OCI-LY1 (cell line): ENCODE results near the gene HOXB7.

Experiments
- H2AFZ ChIP-seq: fragments of 200-600 bp; sonication (generic), shearing (Covaris generic); 2 replicates; pipeline ENCODE4 v1.6.0; 2014; ENCODE audit warnings: antibody characterized with exemption, mild to moderate bottlenecking, low read length
- H3F3A ChIP-seq: fragments of 200-600 bp; sonication (generic), shearing (Covaris generic); 2 replicates; pipeline ENCODE4 v1.6.0; 2014; ENCODE audit warnings: mild to moderate bottlenecking, antibody characterized with exemption, low read length, moderate library complexity; ENCODE audit not compliant: insufficient read depth
- H3K27ac ChIP-seq: fragments of 200-600 bp; sonication (generic); 2 replicates; pipeline ENCODE4 v1.5.1; 2014; ENCODE audit warnings: low read length, mixed run types, mild to moderate bottlenecking, low read depth; ENCODE audit not compliant: poor library complexity, severe bottlenecking
- H3K27me3 ChIP-seq: fragments of 200-600 bp; sonication (generic); 2 replicates; pipeline ENCODE4 v1.6.0; 2014; ENCODE audit warnings: antibody characterized with exemption, mild to moderate bottlenecking, low read length, moderate library complexity; ENCODE audit not compliant: insufficient read depth
- H3K36me3 ChIP-seq: fragments of 200-600 bp; sonication (generic); 2 replicates; pipeline ENCODE4 v1.6.1; 2014; ENCODE audit warnings: mild to moderate bottlenecking, antibody characterized with exemption, low read length, moderate library complexity, mixed read lengths; ENCODE audit not compliant: insufficient read depth
- H3K4me1 ChIP-seq: fragments of 200-600 bp; sonication (generic); 2 replicates; pipeline ENCODE4 v1.5.1; 2014; ENCODE audit warnings: mild to moderate bottlenecking, low read length, moderate library complexity; ENCODE audit not compliant: insufficient read depth, severe bottlenecking
- H3K4me2 ChIP-seq: fragments of 200-600 bp; sonication (generic), shearing (Covaris generic); 2 replicates; pipeline ENCODE4 v1.6.1; 2014; ENCODE audit warnings: low read length
- H3K4me3 ChIP-seq: fragments of 200-600 bp; sonication (generic); 2 replicates; pipeline ENCODE4 v1.5.1; 2014; ENCODE audit warnings: low read length, low read depth, mild to moderate bottlenecking, mixed read lengths; ENCODE audit not compliant: poor library complexity, severe bottlenecking
- H3K79me2 ChIP-seq: fragments of 200-600 bp; shearing (Covaris generic); 2 replicates; pipeline ENCODE4 v1.6.1; 2016; ENCODE audit warnings: mixed run types, low read length, mixed read lengths; ENCODE audit not compliant: insufficient read depth
- H3K9ac ChIP-seq: fragments of 200-600 bp; sonication (generic), shearing (Covaris generic); 2 replicates; pipeline ENCODE4 v1.6.1; 2014; ENCODE audit warnings: mild to moderate bottlenecking, low read length, mixed read lengths
- H3K9me2 ChIP-seq: fragments of 200-600 bp; sonication (generic), shearing (Covaris generic); 2 replicates; pipeline ENCODE4 v1.6.1; 2014; ENCODE audit warnings: low read depth, mild to moderate bottlenecking, low read length, mixed read lengths
- H3K9me3 ChIP-seq: fragments of 200-600 bp; shearing (Covaris generic); 2 replicates; pipeline ENCODE4 v1.6.1; 2014; ENCODE audit warnings: low read length, mixed read lengths
- H4K20me1 ChIP-seq: fragments of 200-600 bp; sonication (generic), shearing (Covaris generic); 2 replicates; pipeline ENCODE4 v1.6.0; 2016; ENCODE audit warnings: mild to moderate bottlenecking, low read length; ENCODE audit not compliant: insufficient read depth
- CTCF ChIP-seq: fragments of 200-600 bp; sonication (generic), shearing (Covaris generic); IDR thresholded peaks from 2 replicates; pipeline ENCODE4 v1.5.1; 2017; ENCODE audit warnings: mild to moderate bottlenecking, antibody characterized with exemption, low read length, moderate library complexity, mixed read lengths
- EZH2 ChIP-seq: fragments of 200-600 bp; sonication (generic), shearing (Covaris generic); IDR thresholded peaks from 2 replicates; pipeline ENCODE4 v1.8.0; 2017; ENCODE audit warnings: borderline replicate concordance, mixed run types, mild to moderate bottlenecking, antibody characterized with exemption, low read length, moderate library complexity, mixed read lengths

The HOXB7 gene

GRCh38 chr17:48571826-48572417, 38.9 kb downstream of the HOXB7 start:
- Histone ChIP-seq H3K9me2 (no peaks in the 10 kb centered on the region), H3K36me3 (no peaks in the 10 kb centered on the region), H3K27ac (no peak overlapping the region), H3F3A (no peaks in the 10 kb centered on the region), H3K4me3 (no peak overlapping the region), H2AFZ (no peak overlapping the region), H3K9me3 (no peaks in the 10 kb centered on the region), H3K4me2 (no peak overlapping the region), H3K27me3 (no peaks in the 10 kb centered on the region; the same call in 1 of the 2 replicates), H3K9ac (no peak overlapping the region), H4K20me1 (no peaks in the 10 kb centered on the region), H3K79me2 (no peaks in the 10 kb centered on the region), H3K4me1 (no peaks in the 10 kb centered on the region)
- TF ChIP-seq CTCF (no peak), EZH2 (no peak)

- no peak for TF ChIP-seq EZH2
- no peak for TF ChIP-seq CTCF
- no peaks in the 10 kb centered on the region for H4K20me1 ChIP-seq
- H3F3A ChIP-seq = no peaks in the 10 kb centered on the region
- no peak overlapping the region for H3K9ac ChIP-seq
- no peaks in the 10 kb centered on the region for H3K4me1 ChIP-seq
- no peak overlapping the region for H3K4me2 ChIP-seq
- no peaks in the 10 kb centered on the region for H3K9me3 ChIP-seq
- no peaks in the 10 kb centered on the region for H3K79me2 ChIP-seq
- no peak overlapping the region for H3K4me3 ChIP-seq
- no peaks in the 10 kb centered on the region; the same call in 1 of the 2 replicates for H3K27me3 ChIP-seq
- no peaks in the 10 kb centered on the region for H3K9me2 ChIP-seq
- no peaks in the 10 kb centered on the region for H3K36me3 ChIP-seq
- no peak overlapping the region for H3K27ac ChIP-seq
- H2AFZ ChIP-seq = no peak overlapping the region
Observed at GRCh38 chr17:48571024-48571818, 39.6 kb downstream of the HOXB7 start.

- H3K9ac ChIP-seq = no peak overlapping the region
- H3K27ac ChIP-seq = no peak overlapping the region
- no peaks in the 10 kb centered on the region for H3K36me3 ChIP-seq
- no peak overlapping the region for H3K4me2 ChIP-seq
- H3K4me1 ChIP-seq = no peaks in the 10 kb centered on the region
- no peaks in the 10 kb centered on the region; the same call in 1 of the 2 replicates for H3K27me3 ChIP-seq
- H2AFZ ChIP-seq = no peak overlapping the region
- H3K9me3 ChIP-seq = no peaks in the 10 kb centered on the region
- H3K4me3 ChIP-seq = no peak overlapping the region
- H3F3A ChIP-seq = no peaks in the 10 kb centered on the region
- no peaks in the 10 kb centered on the region for H3K79me2 ChIP-seq
- H3K9me2 ChIP-seq = no peaks in the 10 kb centered on the region
- no peaks in the 10 kb centered on the region for H4K20me1 ChIP-seq
- TF ChIP-seq CTCF = no peak
Observed at GRCh38 chr17:48570325-48571023, 40.3 kb downstream of the HOXB7 start.
